NCI-H524 treated with DMSO at 0.1 percent for 48 hours (cell line): ENCODE results near the gene CPXM2.
A peak's percentile ranks its signal among the peaks of the same experiment; 100 is the strongest.

ENCODE experiments used
- DNase-seq: peaks from one replicate; lab custom pipeline; 2025; lab: John Stamatoyannopoulos, UW

The CPXM2 gene

GRCh38 chr10:123869020-123869414, 22.6 kb downstream of the CPXM2 start:
- no peak for DNase-seq

- DNase-seq = no peak
These were observed 23.3 kb downstream of the CPXM2 start for GRCh38 chr10:123868038-123869019.

DNA sequence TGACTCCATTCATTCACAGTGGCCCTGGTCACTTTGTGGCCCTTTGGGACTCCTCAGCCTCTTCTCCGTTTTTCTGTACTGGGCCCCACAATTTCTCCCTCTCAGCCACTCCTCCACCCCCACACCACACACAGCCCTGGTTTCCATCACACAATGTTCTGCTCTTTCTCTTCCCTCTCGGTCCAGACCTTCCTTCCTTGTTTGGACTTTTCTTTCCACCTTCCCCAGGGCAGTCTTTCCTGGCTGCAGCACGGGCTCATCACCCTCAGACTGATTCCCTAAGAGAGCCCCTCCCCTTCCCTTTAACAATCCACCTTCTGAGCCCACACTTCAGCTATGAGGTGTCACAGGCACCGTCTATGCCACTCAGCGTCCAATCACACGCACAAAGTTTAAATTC, 25.7 kb downstream of the CPXM2 start:
- DNase-seq = no peak

DNA sequence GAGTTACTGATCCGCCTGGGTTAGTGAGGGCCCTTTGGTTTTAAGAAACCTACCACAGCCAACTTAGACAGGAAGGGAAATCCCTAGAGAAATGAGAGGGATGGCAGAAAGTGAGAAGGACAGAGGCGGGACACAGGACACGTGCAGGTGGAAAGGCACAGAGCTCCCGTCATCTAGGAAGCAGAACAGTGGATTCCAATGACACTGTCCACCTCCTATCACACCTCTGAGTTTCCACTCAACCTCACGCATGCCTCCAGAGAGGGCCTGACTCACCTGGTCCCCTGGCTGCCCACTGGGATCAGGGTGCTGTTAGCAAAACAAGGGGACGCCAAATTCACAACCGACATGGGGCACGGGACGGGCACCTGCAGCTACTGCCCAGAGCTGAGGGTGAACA, 26.3 kb downstream of the CPXM2 start:
- no peak for DNase-seq

GRCh38 chr10:123864923-123865322, 26.7 kb downstream of the CPXM2 start:
- DNase-seq = no peak

DNA sequence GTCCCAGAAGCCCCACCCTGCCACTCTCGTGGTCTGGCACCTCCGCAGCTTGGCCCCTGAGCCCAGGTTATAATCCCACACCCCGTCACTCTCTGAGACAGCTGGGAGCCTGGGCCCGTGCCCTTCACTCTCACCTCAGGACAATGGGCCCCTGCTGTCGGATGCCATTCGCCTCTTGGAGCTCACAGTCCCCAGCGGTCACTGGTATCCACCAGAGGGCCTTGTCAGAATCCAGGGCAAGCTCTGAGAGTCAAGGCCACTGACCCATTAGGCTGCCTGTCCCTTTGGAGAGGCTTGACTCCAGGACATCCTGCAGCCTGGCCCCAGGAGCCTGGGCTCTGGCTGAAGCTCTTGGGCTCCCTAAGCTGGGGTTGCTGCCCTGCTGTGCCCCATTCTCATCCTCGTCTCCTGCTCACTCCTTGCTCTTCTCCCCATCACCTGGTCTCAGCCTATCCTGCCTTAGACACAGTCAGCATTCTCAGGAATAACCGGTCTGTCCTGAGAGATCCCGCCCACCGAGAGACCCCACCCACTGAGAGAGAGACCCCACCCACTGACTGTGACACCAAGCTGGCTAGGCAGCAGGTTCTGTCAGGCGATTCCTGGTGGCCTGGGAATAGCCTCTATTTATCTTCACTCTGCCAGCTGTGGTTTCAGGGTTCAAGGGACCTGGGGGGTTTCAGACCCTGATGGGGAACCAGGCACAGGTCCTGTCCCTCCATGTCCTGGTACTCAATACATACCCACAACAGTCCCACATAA, 27.7 kb downstream of the CPXM2 start:
- DNase-seq = no peak

DNA sequence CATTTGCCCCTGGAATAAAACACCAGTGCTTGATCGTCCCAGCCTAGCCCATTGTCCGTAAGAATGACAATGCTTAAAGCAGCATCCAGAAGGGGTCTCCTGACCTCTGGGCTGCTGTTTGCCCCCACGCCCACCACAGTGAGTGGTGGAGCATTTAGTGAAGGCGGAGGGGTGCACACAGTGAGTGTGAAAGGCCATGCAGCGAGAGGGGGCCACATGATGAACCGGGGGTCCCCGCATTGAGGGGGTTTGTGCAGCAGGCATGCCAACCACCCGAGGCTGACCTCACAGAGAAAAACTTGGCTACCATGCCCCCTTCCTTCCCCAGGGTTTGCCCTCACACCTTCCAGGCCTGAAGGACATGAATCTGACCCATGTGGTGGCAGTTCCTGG, 28.4 kb downstream of the CPXM2 start:
- no peak for DNase-seq

DNA sequence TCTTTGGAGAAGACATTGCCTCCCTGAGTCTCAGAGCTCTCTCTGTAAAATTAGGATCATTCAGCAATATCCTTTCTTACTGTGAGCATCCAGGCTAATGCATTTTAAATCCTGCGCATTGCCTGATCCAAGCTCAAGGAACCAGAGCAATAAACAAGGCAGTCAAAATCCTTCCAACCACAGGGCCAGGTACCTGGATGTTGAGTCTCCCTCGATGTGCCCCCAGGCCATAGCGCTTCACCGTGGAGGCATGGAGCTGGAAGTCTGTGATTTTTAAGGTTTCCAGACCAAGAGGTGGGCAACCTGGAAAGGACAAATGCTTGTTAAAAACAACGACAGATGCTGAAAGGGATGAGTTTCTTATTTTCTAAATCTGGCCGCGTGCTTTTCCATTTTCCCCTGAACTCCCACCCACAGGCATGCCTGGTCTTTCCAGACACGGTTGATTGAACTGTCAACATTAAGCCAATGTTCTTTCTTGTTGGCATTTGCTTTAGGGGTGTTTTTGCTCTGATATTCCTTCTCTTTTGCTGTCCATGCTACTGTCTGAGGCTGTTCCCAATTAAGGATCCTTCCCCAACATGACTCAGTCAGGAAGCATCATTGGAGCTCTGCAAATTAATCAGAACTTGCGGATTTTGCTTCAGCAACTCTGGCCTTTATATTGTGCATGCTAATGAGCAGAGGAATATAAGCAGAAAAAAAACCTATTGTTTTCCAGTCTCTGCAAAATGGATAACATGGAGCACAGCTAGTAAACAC, 29.0 kb downstream of the CPXM2 start:
- no peak for DNase-seq

GRCh38 chr10:123860856-123861255, 30.8 kb downstream of the CPXM2 start:
- DNase-seq = no peak

DNA sequence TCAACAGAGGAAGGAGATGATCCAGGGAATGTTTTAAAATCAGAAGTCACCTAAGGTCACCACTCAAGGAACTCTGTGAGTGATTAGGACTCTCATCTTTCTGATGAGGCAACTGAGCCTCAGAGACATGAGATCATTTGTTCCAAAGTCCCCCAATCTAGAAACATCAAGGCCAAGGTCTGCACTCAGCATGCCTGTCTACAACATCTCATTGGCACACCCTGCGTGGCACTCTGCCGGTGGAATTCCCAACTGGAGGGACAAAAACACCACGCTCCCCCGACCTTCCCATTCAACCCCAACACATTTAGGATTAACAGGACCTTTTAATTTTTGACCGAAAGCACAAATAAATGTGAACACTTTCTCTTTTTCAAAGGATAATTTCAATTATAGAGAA, 31.4 kb downstream of the CPXM2 start:
- DNase-seq = no peak

GRCh38 chr10:123859653-123860050, 32.0 kb downstream of the CPXM2 start:
- no peak for DNase-seq

DNA sequence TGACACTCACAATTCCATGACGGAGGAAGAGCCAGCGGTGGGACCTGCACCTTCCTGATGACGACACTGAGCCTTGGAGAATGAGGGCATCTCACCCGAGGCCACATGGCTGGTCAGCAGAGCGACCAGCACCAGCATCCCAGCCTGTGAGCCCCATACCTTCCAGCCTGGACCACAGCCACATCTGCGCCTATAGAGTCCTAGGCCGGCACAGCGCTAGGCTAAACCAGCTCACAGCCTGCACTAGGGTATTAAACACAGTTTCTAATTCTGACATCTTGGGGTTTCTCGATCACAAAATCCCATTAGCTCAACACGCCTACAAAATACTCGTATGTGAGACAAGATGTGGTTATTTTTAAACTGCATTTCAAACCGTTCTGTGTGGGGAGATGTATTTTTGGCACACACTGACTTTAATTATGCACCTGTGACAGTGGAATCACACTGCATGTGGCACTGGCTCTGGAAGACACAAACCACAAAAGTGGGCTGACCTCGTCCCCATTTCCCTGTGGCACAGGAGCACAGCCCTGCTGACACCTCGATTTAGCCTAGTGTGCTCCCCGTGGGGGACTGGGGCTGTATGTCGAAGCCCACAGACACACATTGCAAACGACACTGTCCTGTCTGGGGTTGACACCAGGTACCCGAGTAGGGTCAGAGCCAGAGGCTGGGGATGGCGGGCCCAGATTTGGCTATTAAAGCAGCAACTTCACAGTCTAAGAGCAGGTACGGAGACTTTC, 32.5 kb downstream of the CPXM2 start:
- DNase-seq = no peak

DNA sequence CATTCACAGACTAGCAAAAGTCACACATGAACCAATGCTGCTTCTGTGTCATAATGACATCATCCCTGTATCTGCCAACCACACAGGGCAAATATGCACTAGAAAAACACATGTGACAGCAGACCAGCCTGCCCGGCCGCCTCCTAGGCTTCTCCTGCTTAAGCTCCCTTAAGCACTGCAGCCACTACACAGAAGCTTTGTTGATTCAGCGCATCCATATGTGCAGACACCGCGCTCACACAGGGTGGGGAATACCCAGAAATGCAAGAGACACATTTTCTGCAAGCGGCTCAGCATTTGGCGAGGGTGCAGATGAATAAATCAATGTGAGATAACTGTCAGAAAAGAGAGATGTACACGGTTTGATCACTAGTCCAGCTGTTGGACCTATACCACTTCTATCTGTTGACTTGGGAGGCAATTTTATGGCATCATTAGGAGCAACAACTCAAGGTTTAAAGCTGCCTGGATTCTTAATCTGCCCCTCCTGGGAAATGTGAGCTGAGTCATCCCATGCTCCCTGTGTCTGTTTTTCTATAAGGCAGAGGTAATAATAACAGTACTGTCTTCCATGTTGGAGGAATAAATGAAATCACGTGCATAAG, 33.4 kb downstream of the CPXM2 start:
- DNase-seq = peak; percentile 29

DNA sequence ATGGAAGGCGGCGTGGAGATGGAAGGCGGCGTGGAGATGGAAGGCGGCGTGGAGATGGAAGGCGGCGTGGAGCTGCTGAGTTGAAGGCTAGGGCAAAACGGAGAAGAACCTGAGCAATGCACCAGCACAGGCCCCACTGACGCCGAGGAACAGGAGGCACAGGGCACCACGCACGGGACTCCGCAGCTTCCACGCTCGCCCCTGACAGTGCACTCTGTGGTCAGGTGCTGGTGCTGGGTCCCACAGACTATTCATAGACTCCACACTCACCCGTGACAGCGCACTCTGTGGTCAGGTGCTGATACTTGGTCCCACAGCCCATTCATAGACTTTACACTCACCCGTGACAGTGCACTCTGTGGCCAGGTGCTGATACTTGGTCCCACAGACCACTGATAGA, 34.0 kb downstream of the CPXM2 start:
- DNase-seq = no peak

- no peak for DNase-seq
These were observed 36.5 kb downstream of the CPXM2 start for GRCh38 chr10:123855008-123855684.

GRCh38 chr10:123854498-123854897, 37.1 kb downstream of the CPXM2 start:
- DNase-seq = no peak

DNA sequence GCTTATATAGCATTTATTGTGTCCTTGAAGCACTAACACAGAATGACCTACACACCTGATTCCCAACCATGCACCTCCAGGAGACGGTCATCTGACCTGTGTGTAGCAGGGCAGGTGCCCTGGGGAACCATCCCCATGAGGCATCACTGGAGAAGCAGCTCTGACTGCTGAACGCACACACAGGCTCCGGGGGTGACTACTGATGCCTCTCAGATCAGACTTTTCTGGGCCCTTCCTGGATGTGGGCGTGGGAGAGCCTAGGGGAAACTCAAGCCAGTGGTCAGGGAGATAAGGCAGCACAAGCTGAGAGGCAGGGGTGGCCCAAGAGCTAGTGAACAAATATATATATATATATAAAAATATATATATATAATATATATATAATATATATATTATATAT, 37.6 kb downstream of the CPXM2 start:
- DNase-seq = no peak

GRCh38 chr10:123852411-123852951, 39.1 kb downstream of the CPXM2 start:
- DNase-seq = no peak

- no peak for DNase-seq
These were observed 42.8 kb downstream of the CPXM2 start for GRCh38 chr10:123848564-123849457.
